ENCODE data around the gene RECK.

DNA sequence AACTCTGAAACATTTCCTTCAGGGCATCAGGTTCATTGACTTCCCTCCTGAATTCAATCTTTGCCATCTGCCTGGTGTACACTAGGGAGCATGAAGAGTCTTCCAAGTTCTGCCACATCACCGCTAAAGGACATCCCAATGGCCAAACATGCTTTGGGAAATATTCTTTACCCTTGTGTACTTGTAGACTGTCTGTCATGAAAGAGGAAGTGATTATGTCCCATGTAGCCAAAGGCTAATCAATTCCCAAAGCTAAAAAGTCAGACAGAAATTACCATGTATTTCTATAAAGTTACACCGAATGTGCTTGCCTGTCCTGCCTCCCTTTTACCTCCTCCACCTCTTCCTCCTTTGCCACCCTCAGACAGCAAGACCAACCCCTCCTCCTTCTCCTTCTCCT, 28.9 kb upstream of the RECK start:
- TF ChIP-seq FOXA1 (IDR thresholded peaks at IDR 0.05) (no peak), BHLHE40 (IDR thresholded peaks at IDR 0.05; ENCODE audit: borderline replicate concordance) (no peak), PKNOX1 (IDR thresholded peaks at IDR 0.05) (no peak), LEF1 (IDR thresholded peaks at IDR 0.05; ENCODE audit: borderline replicate concordance) (no peak), HDGF (IDR thresholded peaks at IDR 0.05; ENCODE audit: borderline replicate concordance) (no peak), FOXK2 (IDR thresholded peaks at IDR 0.05) (no peak), ARNT (IDR thresholded peaks at IDR 0.05) (no peak), ELF4 (IDR thresholded peaks at IDR 0.05) (no peak), TARDBP (IDR thresholded peaks at IDR 0.05) (no peak), CTBP1 (IDR thresholded peaks at IDR 0.05; ENCODE audit: borderline replicate concordance) (no peak), FOXM1 (IDR thresholded peaks at IDR 0.05; ENCODE audit: borderline replicate concordance) (no peak), NFRKB (IDR thresholded peaks at IDR 0.05) (no peak), L3MBTL2 (conservative IDR thresholded peaks at IDR 0.05) (no peak), SUZ12 (IDR thresholded peaks at IDR 0.05) (no peak)

Data from HEK293T (cell line).